Astrocyte (in vitro differentiated cells and primary cell): Measurements from ENCODE around the gene ADGRG2. TPM values are rescaled to one million over a fixed set of nuclear protein-coding genes. Genes with fewer than 3 reads are reported as not detected.

Experiments
- DNase-seq: peaks from one replicate; pipeline ENCODE4 v3.0.0-alpha.2; 2010; ENCODE audit warnings: low read depth
- FAIRE-seq: peaks from 2 replicates; lab custom pipeline; 2011; peaks lifted over from hg19 to GRCh38; lab: Jason Lieb, UNC
- H2AFZ ChIP-seq: 2 replicates; pipeline ENCODE4 v1.6.0; 2012; ENCODE audit warnings: low read depth, low read length, inconsistent platforms
- H3K27ac ChIP-seq: 2 replicates; pipeline ENCODE4 v1.5.1; 2011; ENCODE audit warnings: low read depth, low read length, inconsistent platforms
- H3K27me3 ChIP-seq: 2 replicates; pipeline ENCODE4 v1.6.0; 2011; ENCODE audit warnings: low read length, inconsistent platforms; ENCODE audit not compliant: insufficient read depth
- H3K36me3 ChIP-seq: 2 replicates; pipeline ENCODE4 v1.5.1; 2011; ENCODE audit warnings: low read length, inconsistent platforms; ENCODE audit not compliant: insufficient read depth
- H3K4me1 ChIP-seq: 2 replicates; pipeline ENCODE4 v1.5.1; 2011; ENCODE audit warnings: low read length, inconsistent platforms; ENCODE audit not compliant: insufficient read depth
- H3K4me2 ChIP-seq: 2 replicates; pipeline ENCODE4 v1.6.0; 2012; ENCODE audit warnings: low read length, inconsistent platforms
- H3K4me3 ChIP-seq: 2 replicates; pipeline ENCODE4 v1.5.1; 2011; ENCODE audit warnings: low read depth, mild to moderate bottlenecking, low read length, inconsistent platforms; ENCODE audit not compliant: insufficient read depth
- H3K79me2 ChIP-seq: 2 replicates; pipeline ENCODE4 v1.6.0; 2012; ENCODE audit warnings: mild to moderate bottlenecking, low read length, inconsistent platforms; ENCODE audit not compliant: insufficient read depth
- H3K9ac ChIP-seq: 2 replicates; pipeline ENCODE4 v1.6.0; 2012; ENCODE audit warnings: mild to moderate bottlenecking, low read length, inconsistent platforms
- H3K9me3 ChIP-seq: 2 replicates; pipeline ENCODE4 v1.5.1; 2012; ENCODE audit warnings: low read depth, mild to moderate bottlenecking, low read length, inconsistent platforms; ENCODE audit not compliant: insufficient read depth
- H4K20me1 ChIP-seq: 2 replicates; pipeline ENCODE4 v1.6.0; 2012; ENCODE audit warnings: low read length, inconsistent platforms; ENCODE audit not compliant: insufficient read depth
- H3K27ac Mint-ChIP-seq: one replicate; pipeline ENCODE4 v1.8.0; 2021; ENCODE audit warnings: mild to moderate bottlenecking, mixed read lengths; ENCODE audit not compliant: unreplicated experiment
- H3K27me3 Mint-ChIP-seq: one replicate; pipeline ENCODE4 v1.8.0; 2021; ENCODE audit warnings: low read depth, mixed read lengths; ENCODE audit not compliant: unreplicated experiment
- H3K36me3 Mint-ChIP-seq: one replicate; pipeline ENCODE4 v1.8.0; 2021; ENCODE audit warnings: low read depth, mixed read lengths; ENCODE audit not compliant: unreplicated experiment
- H3K4me1 Mint-ChIP-seq: one replicate; pipeline ENCODE4 v1.8.0; 2021; ENCODE audit warnings: low read depth, mixed read lengths; ENCODE audit not compliant: unreplicated experiment
- H3K4me3 Mint-ChIP-seq: one replicate; pipeline ENCODE4 v1.8.0; 2021; ENCODE audit warnings: mild to moderate bottlenecking, moderate library complexity, mixed read lengths; ENCODE audit not compliant: unreplicated experiment
- H3K9me3 Mint-ChIP-seq: one replicate; pipeline ENCODE4 v1.8.0; 2021; ENCODE audit warnings: mild to moderate bottlenecking, mixed read lengths; ENCODE audit not compliant: unreplicated experiment
- CTCF ChIP-seq: IDR thresholded peaks from 2 replicates; pipeline ENCODE4 v1.5.1; 2011; ENCODE audit warnings: low read depth, mild to moderate bottlenecking, inconsistent platforms, low read length, moderate library complexity; ENCODE audit not compliant: insufficient read depth
- EZH2 ChIP-seq: IDR thresholded peaks from 2 replicates; pipeline ENCODE4 v1.6.1; 2012; ENCODE audit warnings: mild to moderate bottlenecking, low read length, inconsistent platforms; ENCODE audit not compliant: insufficient read depth
- total RNA-seq: library from RNA; stranded (reverse); gene quantifications from 2 replicates; pipeline ENCODE4 v1.2.1, GENCODE V29; 2021

Gene ADGRG2
- total RNA-seq, 1 donor from 2014 or later: 0.09 TPM

- TF ChIP-seq CTCF: no peak
- no peak for TF ChIP-seq EZH2
- Histone ChIP-seq H3K9ac (no peak overlapping the region), H3K36me3 (no peaks in the 10 kb centered on the region), H3K27ac (no peak overlapping the region), H3K27me3 (no peaks in the 10 kb centered on the region), H3K79me2 (no peaks in the 10 kb centered on the region), H3K9me3 (no peaks in the 10 kb centered on the region), H2AFZ (no peak overlapping the region), H3K4me3 (no peak overlapping the region), H4K20me1 (no peaks in the 10 kb centered on the region), H3K4me1 (no peaks in the 10 kb centered on the region), H3K4me2 (no peak overlapping the region)
- DNase-seq (no peak), FAIRE-seq (no peak)
- H3K9me3 Mint-ChIP-seq: no peaks in the 10 kb centered on the region
- H3K4me1 Mint-ChIP-seq: no peaks in the 10 kb centered on the region
- no peak overlapping the region for H3K4me3 Mint-ChIP-seq
- H3K27me3 Mint-ChIP-seq: no peaks in the 10 kb centered on the region
- no peaks in the 10 kb centered on the region for H3K36me3 Mint-ChIP-seq
- H3K27ac Mint-ChIP-seq: no peak overlapping the region
These were observed 114.4 kb downstream of the ADGRG2 start for GRCh38 chrX:19007868-19008267.

- Histone ChIP-seq H3K79me2 (no peaks in the 10 kb centered on the region), H3K36me3 (no peaks in the 10 kb centered on the region), H3K27ac (no peak overlapping the region), H2AFZ (no peak overlapping the region), H3K4me3 (no peak overlapping the region), H3K9me3 (no peaks in the 10 kb centered on the region), H4K20me1 (no peaks in the 10 kb centered on the region), H3K9ac (no peak overlapping the region), H3K27me3 (no peaks in the 10 kb centered on the region), H3K4me2 (no peak overlapping the region), H3K4me1 (no peaks in the 10 kb centered on the region)
- H3K4me3 Mint-ChIP-seq: no peak overlapping the region
- no peaks in the 10 kb centered on the region for H3K4me1 Mint-ChIP-seq
- DNase-seq (no peak), FAIRE-seq (peak; percentile 92)
- no peaks in the 10 kb centered on the region for H3K27me3 Mint-ChIP-seq
- H3K36me3 Mint-ChIP-seq: no peaks in the 10 kb centered on the region
- TF ChIP-seq CTCF (no peak), EZH2 (no peak)
- no peak overlapping the region for H3K27ac Mint-ChIP-seq
- no peaks in the 10 kb centered on the region for H3K9me3 Mint-ChIP-seq
These were observed 115.3 kb downstream of the ADGRG2 start for GRCh38 chrX:19007011-19007410.

- TF ChIP-seq EZH2: no peak
- no peak for TF ChIP-seq CTCF
- H3K4me3 Mint-ChIP-seq: no peak overlapping the region
- DNase-seq (no peak), FAIRE-seq (no peak)
- Histone ChIP-seq H3K4me1 (no peaks in the 10 kb centered on the region), H3K27ac (no peak overlapping the region), H3K9ac (no peak overlapping the region), H3K27me3 (no peaks in the 10 kb centered on the region), H2AFZ (no peak overlapping the region), H3K4me3 (no peak overlapping the region), H4K20me1 (no peaks in the 10 kb centered on the region), H3K36me3 (no peaks in the 10 kb centered on the region), H3K9me3 (no peaks in the 10 kb centered on the region), H3K4me2 (no peak overlapping the region), H3K79me2 (no peaks in the 10 kb centered on the region)
- H3K36me3 Mint-ChIP-seq: no peaks in the 10 kb centered on the region
- H3K4me1 Mint-ChIP-seq: no peaks in the 10 kb centered on the region
- H3K27me3 Mint-ChIP-seq: no peaks in the 10 kb centered on the region
- no peak overlapping the region for H3K27ac Mint-ChIP-seq
- H3K9me3 Mint-ChIP-seq: no peaks in the 10 kb centered on the region
These were observed 116.4 kb downstream of the ADGRG2 start for GRCh38 chrX:19005909-19006308.
